Sigmoid colon (tissue), 4 donors: ENCODE data around the gene FMNL2.

Source experiments
- CTCF ChIP-seq, 4 experiments: fragments of 450-650 bp in 3 of 4; fragments of 200-600 bp in 1 of 4; IDR thresholded peaks; one replicate each; pipeline ENCODE4 v1.5.1; 2016 to 2019; ENCODE audit warnings: antibody characterized with exemption in 4 of 4, mild to moderate bottlenecking in 3 of 4, moderate library complexity in 2 of 4
- EP300 ChIP-seq, 4 donors: sonication (generic); formaldehyde crosslinking; IDR thresholded peaks; one replicate each; pipeline ENCODE4 v1.6.1; 2017; ENCODE audit warnings: antibody characterized with exemption in 4 of 4
- POLR2A ChIP-seq, 2 donors: fragments of 450-650 bp; IDR thresholded peaks; one replicate each; pipeline ENCODE4 v1.6.1; 2016; ENCODE audit warnings: antibody characterized with exemption in 2 of 2, mild to moderate bottlenecking in 2 of 2, moderate library complexity in 2 of 2
- POLR2AphosphoS5 ChIP-seq, 4 donors: sonication (generic); formaldehyde crosslinking; IDR thresholded peaks; one replicate each; pipeline ENCODE4 v1.6.1; 2017; ENCODE audit warnings: antibody characterized with exemption in 4 of 4

- TF ChIP-seq POLR2AphosphoS5 (IDR thresholded peaks at IDR 0.05) (no peak), CTCF (IDR thresholded peaks at IDR 0.05) (no peak), EP300 (IDR thresholded peaks at IDR 0.05) (no peak), POLR2A (IDR thresholded peaks at IDR 0.05) (no peak)
These were observed 185.8 kb downstream of the FMNL2 start for GRCh38 chr2:152520759-152521158.
